ENCODE measurements around the gene ARHGDIB.

ARHGDIB gene

GRCh38 chr12:14900521-14901227 is 60.7 kb downstream of the ARHGDIB start:
- H3K27ac ChIP-seq: no peak overlapping the region
- H3K9me3 ChIP-seq (ENCODE audit: low read depth, low read length): no peaks in the 10 kb centered on the region
- TF ChIP-seq FOXP2 (optimal IDR thresholded peaks at IDR 0.05; ENCODE audit: control extremely low read depth, extremely low read length, insufficient read depth) (no peak), POLR2AphosphoS5 (IDR thresholded peaks at IDR 0.05; ENCODE audit: borderline replicate concordance, low read depth, low read length) (no peak), EZH2 (IDR thresholded peaks at IDR 0.05) (no peak)
- H3K9ac ChIP-seq (ENCODE audit: insufficient read length): no peak overlapping the region
- H3K36me3 ChIP-seq (ENCODE audit: insufficient read depth, low read length): no peaks in the 10 kb centered on the region
- no peak overlapping the region for H3K4me3 ChIP-seq
- no peak for DNase-seq (ENCODE audit: low read depth, low spot score)

DNA sequence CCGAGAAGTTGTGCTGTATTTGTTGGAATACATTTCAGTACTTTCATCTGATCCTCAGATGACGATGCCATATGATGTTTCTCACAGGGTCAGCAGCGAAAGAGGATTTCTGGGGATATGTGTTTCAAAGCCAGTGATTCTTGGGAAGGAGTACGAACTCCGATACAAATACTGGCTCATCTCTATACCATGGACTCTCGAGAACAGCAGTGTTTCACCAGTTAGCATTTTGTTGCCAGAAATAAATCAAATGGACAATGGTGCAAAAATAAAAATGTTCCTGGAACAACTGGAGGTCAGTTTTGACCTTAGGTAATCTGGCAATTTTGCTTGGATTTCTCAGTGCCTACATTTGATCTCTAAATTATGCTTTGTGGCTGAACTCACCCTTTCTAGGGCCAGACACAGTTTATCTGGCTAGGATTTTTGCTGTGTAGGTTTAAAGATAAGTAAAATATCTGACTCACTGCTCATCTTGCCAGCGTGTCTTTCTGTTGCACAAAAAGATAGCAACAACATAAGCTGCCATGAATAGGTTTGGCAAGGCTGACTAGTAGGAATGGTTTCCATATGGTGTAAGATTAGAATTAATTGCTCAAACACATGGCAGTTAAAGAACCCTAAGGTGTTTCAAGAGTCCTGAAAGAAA is 64.8 kb downstream of the ARHGDIB start:
- no peak for DNase-seq (ENCODE audit: low read depth, low spot score)
- Histone ChIP-seq H3K9me3 (ENCODE audit: low read depth, low read length) (no peaks in the 10 kb centered on the region), H3K36me3 (ENCODE audit: insufficient read depth, low read length) (no peaks in the 10 kb centered on the region), H3K9ac (ENCODE audit: insufficient read length) (peak overlapping the region; percentile 41), H3K27ac (peak overlapping the region; percentile 85), H3K4me3 (0 out of 2 replicates have a peak overlapping the region, but pooled peaks have one; percentile 1)
- TF ChIP-seq POLR2AphosphoS5 (IDR thresholded peaks at IDR 0.05; ENCODE audit: borderline replicate concordance, low read depth, low read length) (no peak), FOXP2 (optimal IDR thresholded peaks at IDR 0.05; ENCODE audit: control extremely low read depth, extremely low read length, insufficient read depth) (no peak), EZH2 (IDR thresholded peaks at IDR 0.05) (no peak)

GRCh38 chr12:14893506-14894250 is 67.7 kb downstream of the ARHGDIB start:
- no peaks in the 10 kb centered on the region for H3K9me3 ChIP-seq (ENCODE audit: low read depth, low read length)
- no peaks in the 10 kb centered on the region for H3K36me3 ChIP-seq (ENCODE audit: insufficient read depth, low read length)
- H3K27ac ChIP-seq: peak overlapping the region; percentile 74
- no peak for TF ChIP-seq EZH2 (IDR thresholded peaks at IDR 0.05)
- no peak for TF ChIP-seq FOXP2 (optimal IDR thresholded peaks at IDR 0.05; ENCODE audit: control extremely low read depth, extremely low read length, insufficient read depth)
- TF ChIP-seq POLR2AphosphoS5 (IDR thresholded peaks at IDR 0.05; ENCODE audit: borderline replicate concordance, low read depth, low read length): no peak
- peak overlapping the region; percentile 11; the same call in 1 of the 2 replicates for H3K4me3 ChIP-seq
- DNase-seq (ENCODE audit: low read depth, low spot score): no peak
- no peak overlapping the region for H3K9ac ChIP-seq (ENCODE audit: insufficient read length)

DNA sequence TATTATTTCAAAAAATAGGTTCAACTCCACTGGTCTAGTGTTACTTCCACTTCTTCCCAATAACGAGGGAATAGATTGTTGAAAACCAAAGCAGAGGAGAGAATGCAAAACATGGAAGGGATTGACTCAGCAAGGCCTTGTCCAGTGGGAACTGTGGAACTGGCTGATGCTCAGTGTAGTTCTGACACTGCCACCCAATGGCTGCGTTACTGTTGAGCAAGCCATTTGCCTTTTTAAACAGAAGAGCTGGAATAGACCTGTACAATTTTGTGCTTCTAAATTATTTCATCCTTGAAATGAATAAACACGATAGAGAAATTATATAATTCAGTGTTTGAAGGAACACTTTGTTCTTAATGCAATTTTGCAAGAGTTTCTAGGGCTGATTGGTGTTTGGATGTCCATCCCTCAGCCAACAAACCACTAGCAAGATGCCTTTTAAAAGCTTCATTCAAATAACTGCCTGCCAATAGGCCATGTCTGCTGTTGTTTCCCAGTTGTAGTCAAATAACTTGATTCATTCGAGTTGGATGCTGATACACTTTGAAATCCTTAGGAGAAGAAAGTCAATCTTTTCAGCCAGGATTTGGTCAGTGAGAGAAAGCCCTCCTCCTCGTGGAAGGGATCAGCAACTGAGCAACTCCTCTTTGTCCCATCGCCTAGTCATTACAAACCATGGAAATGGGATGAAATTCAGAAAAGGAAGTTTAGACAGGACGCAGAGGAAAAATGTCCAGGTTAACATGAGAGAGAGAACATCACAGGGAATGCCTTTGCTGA is 68.5 kb downstream of the ARHGDIB start:
- H3K27ac ChIP-seq: peak overlapping the region; percentile 74
- no peak overlapping the region for H3K9ac ChIP-seq (ENCODE audit: insufficient read length)
- TF ChIP-seq FOXP2 (optimal IDR thresholded peaks at IDR 0.05; ENCODE audit: control extremely low read depth, extremely low read length, insufficient read depth) (no peak), EZH2 (IDR thresholded peaks at IDR 0.05) (no peak), POLR2AphosphoS5 (IDR thresholded peaks at IDR 0.05; ENCODE audit: borderline replicate concordance, low read depth, low read length) (no peak)
- no peaks in the 10 kb centered on the region for H3K36me3 ChIP-seq (ENCODE audit: insufficient read depth, low read length)
- H3K9me3 ChIP-seq (ENCODE audit: low read depth, low read length): no peaks in the 10 kb centered on the region
- no peak for DNase-seq (ENCODE audit: low read depth, low spot score)
- H3K4me3 ChIP-seq: peak overlapping the region; percentile 11; the same call in 1 of the 2 replicates
